ENCODE results near the gene SPA17. TPM values are rescaled to one million over a fixed set of nuclear protein-coding genes. Genes with fewer than 3 reads are reported as not detected.
A peak's percentile ranks its signal among the peaks of the same experiment; 100 is the strongest.

SPA17 gene
- total RNA-seq, 1 experiment from 2014 or later, result 5.4 TPM

- no peak for DNase-seq
- no peak overlapping the region for H3K4me3 Mint-ChIP-seq (ENCODE audit: low read depth, unreplicated experiment)
- TF ChIP-seq CTCF (IDR thresholded peaks at IDR 0.05; ENCODE audit: unreplicated experiment), result no peak
- no peak overlapping the region for H3K27ac Mint-ChIP-seq (ENCODE audit: unreplicated experiment)
- peaks cover 7% of the 10 kb centered on the region for H3K36me3 Mint-ChIP-seq (ENCODE audit: insufficient read depth, unreplicated experiment)
- no peaks in the 10 kb centered on the region for H3K27me3 Mint-ChIP-seq (ENCODE audit: unreplicated experiment)
- BruUV-seq (replicated peaks), result no TSS peak
- CTCF ChIA-PET, result no interaction called here
- H3K4me1 Mint-ChIP-seq (ENCODE audit: low read depth, unreplicated experiment), result peaks cover 7% of the 10 kb centered on the region
- no peaks in the 10 kb centered on the region for H3K9me3 Mint-ChIP-seq (ENCODE audit: low read depth, unreplicated experiment)
- intact Hi-C loops (cut with micrococcal nuclease; ENCODE audit: unreplicated experiment), result no loop called here
Measured at GRCh38 chr11:124640666-124641065, 33.0 kb upstream of the SPA17 start.

- intact Hi-C loops (cut with micrococcal nuclease; ENCODE audit: unreplicated experiment), result no loop called here
- CTCF ChIA-PET, result no interaction called here
- DNase-seq, result no peak
- Mint-ChIP-seq H3K4me1 (ENCODE audit: low read depth, unreplicated experiment) (peaks cover 7% of the 10 kb centered on the region), H3K36me3 (ENCODE audit: insufficient read depth, unreplicated experiment) (no peaks in the 10 kb centered on the region), H3K27ac (ENCODE audit: unreplicated experiment) (no peak overlapping the region), H3K9me3 (ENCODE audit: low read depth, unreplicated experiment) (no peaks in the 10 kb centered on the region), H3K4me3 (ENCODE audit: low read depth, unreplicated experiment) (no peak overlapping the region), H3K27me3 (ENCODE audit: unreplicated experiment) (no peaks in the 10 kb centered on the region)
- TF ChIP-seq CTCF (IDR thresholded peaks at IDR 0.05; ENCODE audit: unreplicated experiment), result no peak
- BruUV-seq (replicated peaks), result no TSS peak
Measured at GRCh38 chr11:124642628-124643027, 31.1 kb upstream of the SPA17 start.

GRCh38 chr11:124643042-124643604, 30.6 kb upstream of the SPA17 start:
- no peak for TF ChIP-seq CTCF (IDR thresholded peaks at IDR 0.05; ENCODE audit: unreplicated experiment)
- no peaks in the 10 kb centered on the region for H3K27me3 Mint-ChIP-seq (ENCODE audit: unreplicated experiment)
- peaks cover 7% of the 10 kb centered on the region for H3K4me1 Mint-ChIP-seq (ENCODE audit: low read depth, unreplicated experiment)
- BruUV-seq (replicated peaks), result no TSS peak
- no peak overlapping the region for H3K27ac Mint-ChIP-seq (ENCODE audit: unreplicated experiment)
- no peaks in the 10 kb centered on the region for H3K36me3 Mint-ChIP-seq (ENCODE audit: insufficient read depth, unreplicated experiment)
- CTCF ChIA-PET, result no interaction called here
- no peaks in the 10 kb centered on the region for H3K9me3 Mint-ChIP-seq (ENCODE audit: low read depth, unreplicated experiment)
- no peak for DNase-seq
- H3K4me3 Mint-ChIP-seq (ENCODE audit: low read depth, unreplicated experiment), result no peak overlapping the region
- intact Hi-C loops (cut with micrococcal nuclease; ENCODE audit: unreplicated experiment), result no loop called here

- BruUV-seq (replicated peaks), result no TSS peak
- no peaks in the 10 kb centered on the region for H3K27me3 Mint-ChIP-seq (ENCODE audit: unreplicated experiment)
- TF ChIP-seq CTCF (IDR thresholded peaks at IDR 0.05; ENCODE audit: unreplicated experiment), result no peak
- DNase-seq, result no peak
- H3K4me1 Mint-ChIP-seq (ENCODE audit: low read depth, unreplicated experiment), result peaks cover 7% of the 10 kb centered on the region
- intact Hi-C loops (cut with micrococcal nuclease; ENCODE audit: unreplicated experiment), result loop anchor here (1.0 to 2.0 kb wide), 2 partner anchors 193 to 223 kb away; no protein-coding TSS in a partner anchor
- no peak overlapping the region for H3K27ac Mint-ChIP-seq (ENCODE audit: unreplicated experiment)
- CTCF ChIA-PET, result interaction anchor here (0.6 to 0.7 kb wide), 2 partner anchors 97 to 209 kb away, joined by 4 read pairs; no protein-coding TSS in a partner anchor
- no peaks in the 10 kb centered on the region for H3K9me3 Mint-ChIP-seq (ENCODE audit: low read depth, unreplicated experiment)
- H3K36me3 Mint-ChIP-seq (ENCODE audit: insufficient read depth, unreplicated experiment), result no peaks in the 10 kb centered on the region
- H3K4me3 Mint-ChIP-seq (ENCODE audit: low read depth, unreplicated experiment), result peak overlapping the region; percentile 44
Measured at GRCh38 chr11:124643605-124644425, 29.9 kb upstream of the SPA17 start.
